ENCODE results near the gene ATP8B1. TPM values are rescaled to one million over a fixed set of nuclear protein-coding genes. Genes with fewer than 3 reads are reported as not detected.

ATP8B1 gene
- total RNA-seq, 6 experiments from 2014 or later = 9.0 to 18.4 (median 17.1) TPM

DNA sequence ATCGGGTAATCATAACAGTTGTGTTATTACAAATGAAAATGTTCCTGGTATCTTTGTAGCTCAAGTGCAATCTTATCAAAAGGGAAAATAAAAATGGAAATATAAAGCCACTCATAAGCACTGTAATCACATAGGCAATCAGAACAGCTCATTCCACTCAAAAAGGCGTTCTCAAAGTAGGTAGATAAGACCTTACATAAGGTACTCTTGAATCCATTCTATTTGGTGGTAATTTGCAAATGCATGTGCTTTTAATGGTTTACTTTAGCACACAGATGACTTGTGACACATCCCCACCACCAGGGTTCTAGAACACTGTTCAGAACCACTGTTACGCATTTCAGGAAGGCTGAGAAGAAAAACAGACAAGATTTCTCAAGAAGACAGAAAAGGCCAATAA is 94.8 kb downstream of the ATP8B1 start:
- Histone ChIP-seq H3K36me3 (no peaks in the 10 kb centered on the region), H3K27me3 (no peaks in the 10 kb centered on the region), H3K4me3 (no peak overlapping the region), H3K27ac (no peak overlapping the region), H3K4me1 (peaks cover 0 to 29% (median 13%) of the 10 kb centered on the region in 4 donors), H3K9me3 (no peaks in the 10 kb centered on the region)
- ATAC-seq (no peak), DNase-seq (no peak)
- intact Hi-C loops (cut with DNase I) = no loop called here
- TF ChIP-seq, protein P1, sequence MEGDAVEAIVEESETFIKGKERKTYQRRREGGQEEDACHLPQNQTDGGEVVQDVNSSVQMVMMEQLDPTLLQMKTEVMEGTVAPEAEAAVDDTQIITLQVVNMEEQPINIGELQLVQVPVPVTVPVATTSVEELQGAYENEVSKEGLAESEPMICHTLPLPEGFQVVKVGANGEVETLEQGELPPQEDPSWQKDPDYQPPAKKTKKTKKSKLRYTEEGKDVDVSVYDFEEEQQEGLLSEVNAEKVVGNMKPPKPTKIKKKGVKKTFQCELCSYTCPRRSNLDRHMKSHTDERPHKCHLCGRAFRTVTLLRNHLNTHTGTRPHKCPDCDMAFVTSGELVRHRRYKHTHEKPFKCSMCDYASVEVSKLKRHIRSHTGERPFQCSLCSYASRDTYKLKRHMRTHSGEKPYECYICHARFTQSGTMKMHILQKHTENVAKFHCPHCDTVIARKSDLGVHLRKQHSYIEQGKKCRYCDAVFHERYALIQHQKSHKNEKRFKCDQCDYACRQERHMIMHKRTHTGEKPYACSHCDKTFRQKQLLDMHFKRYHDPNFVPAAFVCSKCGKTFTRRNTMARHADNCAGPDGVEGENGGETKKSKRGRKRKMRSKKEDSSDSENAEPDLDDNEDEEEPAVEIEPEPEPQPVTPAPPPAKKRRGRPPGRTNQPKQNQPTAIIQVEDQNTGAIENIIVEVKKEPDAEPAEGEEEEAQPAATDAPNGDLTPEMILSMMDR (IDR thresholded peaks at IDR 0.05) = no peak
- TF ChIP-seq POLR2A (IDR thresholded peaks at IDR 0.05) = no peak
- WGBS (ENCODE audit: insufficient coverage, low coverage, low lambda C conversion rate, missing lambda C conversion rate) = 96% methylated on average over 3 of the region's 3 CpGs

DNA sequence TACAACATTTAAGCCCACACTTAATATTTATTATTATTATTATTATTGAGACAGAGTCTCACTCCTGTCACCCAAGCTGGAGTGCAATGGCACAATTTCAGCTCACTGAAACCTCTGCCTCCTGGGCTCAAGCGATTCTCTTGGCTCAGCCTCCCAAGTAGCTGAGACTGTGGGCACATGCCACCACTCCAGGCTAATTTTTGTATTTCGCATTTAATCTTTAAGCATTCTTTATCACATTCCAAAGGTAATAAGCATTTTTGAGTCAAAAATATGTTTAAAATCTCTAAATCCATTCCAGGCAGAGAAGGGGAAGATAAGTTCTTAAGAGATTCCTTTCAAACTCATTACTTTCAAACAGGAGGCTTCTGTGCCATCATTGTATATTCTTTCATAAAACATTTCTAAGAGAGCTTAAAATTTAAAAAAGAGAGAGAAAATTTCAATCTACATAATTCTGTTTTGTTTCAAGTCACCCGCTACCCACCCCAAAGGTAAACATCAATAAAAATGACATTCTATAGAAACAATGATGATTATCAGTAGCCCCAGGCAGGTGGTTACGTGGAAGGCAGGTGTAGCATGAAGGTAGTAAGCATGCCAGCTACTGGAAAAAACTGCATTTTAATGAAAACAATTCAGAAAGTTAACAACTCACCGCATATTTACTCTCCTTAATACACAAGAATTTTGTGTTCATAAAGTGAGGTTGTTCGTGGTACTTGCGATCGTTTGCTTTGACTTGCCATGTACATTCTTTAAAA is 97.1 kb downstream of the ATP8B1 start:
- H3K4me3 ChIP-seq = no peak overlapping the region
- TF ChIP-seq, protein P1 (IDR thresholded peaks at IDR 0.05) = no peak
- TF ChIP-seq POLR2A (IDR thresholded peaks at IDR 0.05) = no peak
- 94% methylated on average over 8 of the region's 8 CpGs for WGBS (ENCODE audit: insufficient coverage, low coverage, low lambda C conversion rate, missing lambda C conversion rate)
- peaks cover 0 to 10% (median under 1%) of the 10 kb centered on the region in 4 donors for H3K4me1 ChIP-seq
- H3K9me3 ChIP-seq = no peaks in the 10 kb centered on the region
- DNase-seq (no peak), ATAC-seq (no peak)
- H3K27ac ChIP-seq = no peak overlapping the region
- peaks cover 0 to 5% (median 0%) of the 10 kb centered on the region in 4 donors for H3K36me3 ChIP-seq
- no peaks in the 10 kb centered on the region for H3K27me3 ChIP-seq
- intact Hi-C loops (cut with DNase I) = no loop called here

DNA sequence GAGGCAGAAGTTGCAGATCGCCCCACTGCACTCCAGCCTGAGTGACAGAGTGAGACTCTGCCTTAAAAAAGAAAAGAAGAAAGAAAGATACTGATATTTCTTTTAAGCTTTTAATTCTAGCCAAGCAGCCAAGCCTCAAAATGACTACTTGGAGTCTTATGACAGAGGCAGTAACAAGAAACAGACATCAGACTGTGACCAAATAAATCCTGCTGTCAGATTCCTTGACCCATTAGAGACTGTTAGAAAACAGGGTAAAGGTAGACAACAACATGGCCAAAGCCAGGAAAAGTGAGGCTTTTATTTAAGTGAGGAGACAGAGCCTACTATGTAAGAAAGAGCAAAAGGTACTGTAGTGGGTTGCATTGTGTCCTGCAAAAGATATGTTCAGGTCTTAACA is 98.1 kb downstream of the ATP8B1 start:
- no peaks in the 10 kb centered on the region for H3K9me3 ChIP-seq
- DNase-seq (no peak), ATAC-seq (no peak)
- no peak for TF ChIP-seq POLR2A (IDR thresholded peaks at IDR 0.05)
- TF ChIP-seq, protein P1 (IDR thresholded peaks at IDR 0.05) = no peak
- no CpG with 5 or more reads among the region's 1 CpG for WGBS (ENCODE audit: insufficient coverage, low coverage, low lambda C conversion rate, missing lambda C conversion rate)
- no peak overlapping the region for H3K4me3 ChIP-seq
- H3K4me1 ChIP-seq = peaks cover 0 to 10% (median 0%) of the 10 kb centered on the region in 4 donors
- intact Hi-C loops (cut with DNase I) = no loop called here
- H3K27ac ChIP-seq = no peak overlapping the region
- H3K27me3 ChIP-seq = no peaks in the 10 kb centered on the region
- peaks cover 0 to 5% (median 1%) of the 10 kb centered on the region in 4 donors for H3K36me3 ChIP-seq

DNA sequence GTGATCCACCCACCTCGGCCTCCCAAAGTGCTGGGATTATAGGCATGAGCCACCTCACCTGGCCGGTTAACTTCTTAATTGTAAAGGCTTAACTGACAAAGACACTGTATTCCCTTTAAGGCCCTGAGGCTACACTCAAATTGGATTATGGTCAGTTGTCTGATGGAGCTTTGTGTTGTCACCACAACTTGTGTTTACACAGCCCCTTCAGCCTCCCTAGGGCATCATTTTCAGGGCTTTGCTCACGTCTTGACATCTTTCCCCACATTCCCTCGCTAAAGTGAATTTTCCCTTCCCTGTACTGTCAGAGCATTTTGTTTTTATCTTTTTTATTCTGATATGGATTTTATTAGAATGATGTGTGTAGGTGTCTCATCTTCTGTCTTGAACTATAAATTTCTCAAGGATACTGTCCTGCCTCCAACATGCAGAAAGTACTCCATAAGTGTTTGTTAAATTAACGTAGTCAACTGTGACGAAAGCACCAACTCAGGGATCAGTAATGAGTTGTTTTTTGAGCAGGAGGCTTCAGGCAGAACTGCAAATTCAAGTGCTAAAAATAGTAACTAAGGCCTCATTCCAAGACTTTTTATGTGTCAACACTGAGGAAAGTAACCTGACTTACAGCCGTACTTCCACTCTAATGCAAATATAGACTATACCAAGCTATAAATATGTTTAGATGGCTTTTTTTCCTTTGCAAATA is 104.4 kb downstream of the ATP8B1 start:
- no peaks in the 10 kb centered on the region for H3K27me3 ChIP-seq
- H3K9me3 ChIP-seq = no peaks in the 10 kb centered on the region
- DNase-seq (no peak), ATAC-seq (no peak)
- TF ChIP-seq, protein P1 (IDR thresholded peaks at IDR 0.05) = no peak
- TF ChIP-seq POLR2A (IDR thresholded peaks at IDR 0.05) = no peak
- no peak overlapping the region for H3K27ac ChIP-seq
- H3K4me3 ChIP-seq = no peak overlapping the region
- H3K36me3 ChIP-seq = peaks cover 0 to 8% (median 4%) of the 10 kb centered on the region in 4 donors
- H3K4me1 ChIP-seq = no peaks in the 10 kb centered on the region
- WGBS (ENCODE audit: insufficient coverage, low coverage, low lambda C conversion rate, missing lambda C conversion rate) = 72% methylated on average over 5 of the region's 7 CpGs
- intact Hi-C loops (cut with DNase I) = no loop called here
